CD8-positive, alpha-beta memory T cell (primary cell): ENCODE measurements around the gene UROD. TPM values are rescaled to one million over a fixed set of nuclear protein-coding genes. Genes with fewer than 3 reads are reported as not detected.
A peak's percentile ranks its signal among the peaks of the same experiment; 100 is the strongest.

ENCODE experiments used
- CTCF ChIA-PET: fragments of 350-600 bp; sonication (Branson Sonifier 250); formaldehyde crosslinking; loops from one replicate; lab custom pipeline; 2021; ENCODE audit warnings: antibody characterized with exemption; lab: Charles Lee
- POLR2A ChIA-PET: fragments of 350-600 bp; sonication (Branson Sonifier 250); formaldehyde crosslinking; loops from one replicate; lab custom pipeline; 2021; ENCODE audit warnings: antibody characterized with exemption; lab: Charles Lee
- DNase-seq, 5 donors: peaks; one replicate each; pipeline versions ENCODE4 v3.0.0 to v3.0.0-alpha.2; 2020 to 2022; ENCODE audit warnings: mixed read lengths in 1 of 5
- H3K27ac ChIP-seq: one replicate; pipeline ENCODE4 v1.7.0; 2013; ENCODE audit warnings: low read depth, mild to moderate bottlenecking, low read length, moderate library complexity
- H3K27me3 ChIP-seq: 2 replicates; pipeline ENCODE4 v1.7.0; 2013; ENCODE audit warnings: low read length, mild to moderate bottlenecking; ENCODE audit not compliant: insufficient read depth, poor library complexity, severe bottlenecking
- H3K36me3 ChIP-seq: 2 replicates; pipeline ENCODE4 v1.7.0; 2013; ENCODE audit warnings: mild to moderate bottlenecking, low read length, moderate library complexity; ENCODE audit not compliant: insufficient read depth
- H3K4me1 ChIP-seq: 2 replicates; pipeline ENCODE4 v1.7.0; 2013; ENCODE audit warnings: mild to moderate bottlenecking, low read length, moderate library complexity; ENCODE audit not compliant: insufficient read depth
- H3K4me3 ChIP-seq: 2 replicates; pipeline ENCODE4 v1.7.0; 2013; ENCODE audit warnings: mild to moderate bottlenecking, low read length
- H3K9me3 ChIP-seq: 2 replicates; pipeline ENCODE4 v1.7.0; 2013; ENCODE audit warnings: mild to moderate bottlenecking, low read length
- H3K27ac Mint-ChIP-seq, 8 donors: one replicate each; pipeline ENCODE4 v1.8.0; 2020 to 2021; ENCODE audit warnings: mixed read lengths in 8 of 8, mild to moderate bottlenecking in 6 of 8, inconsistent platforms in 3 of 8, moderate library complexity in 3 of 8
- H3K27me3 Mint-ChIP-seq, 2 donors: one replicate each; pipeline ENCODE4 v1.8.0; 2020 to 2021; ENCODE audit warnings: mixed read lengths in 2 of 2, mild to moderate bottlenecking in 1 of 2, moderate library complexity in 1 of 2
- H3K36me3 Mint-ChIP-seq, 3 donors: one replicate each; pipeline ENCODE4 v1.8.0; 2020 to 2021; ENCODE audit warnings: mixed read lengths in 3 of 3, inconsistent platforms in 1 of 3, mild to moderate bottlenecking in 1 of 3
- H3K4me1 Mint-ChIP-seq, 3 donors: one replicate each; pipeline ENCODE4 v1.8.0; 2020 to 2021; ENCODE audit warnings: mixed read lengths in 3 of 3, inconsistent platforms in 1 of 3, mild to moderate bottlenecking in 1 of 3
- H3K4me3 Mint-ChIP-seq, 7 donors: one replicate each; pipeline ENCODE4 v1.8.0; 2020 to 2021; ENCODE audit warnings: mixed read lengths in 7 of 7, mild to moderate bottlenecking in 6 of 7, moderate library complexity in 4 of 7, inconsistent platforms in 2 of 7
- H3K9me3 Mint-ChIP-seq, 5 donors: one replicate each; pipeline ENCODE4 v1.8.0; 2020 to 2022; ENCODE audit warnings: mixed read lengths in 5 of 5, mild to moderate bottlenecking in 3 of 5, moderate library complexity in 2 of 5, inconsistent platforms in 1 of 5
- polyA plus RNA-seq: library from polyadenylated mRNA; unstranded; fragments of 300-500 nt; fragmentation: Illumina TruSeq; gene quantifications from one replicate; pipeline ENCODE4 v1.2.3, GENCODE V29; 2021
- total RNA-seq, 2 experiments: library from RNA; stranded (reverse); gene quantifications; one replicate each; pipeline ENCODE4 v1.2.3, GENCODE V29; 2021

Gene UROD
- total and polyA plus RNA-seq, 3 experiments from 2014 or later: 62.9 to 92.4 (median 89.9) TPM

DNA sequence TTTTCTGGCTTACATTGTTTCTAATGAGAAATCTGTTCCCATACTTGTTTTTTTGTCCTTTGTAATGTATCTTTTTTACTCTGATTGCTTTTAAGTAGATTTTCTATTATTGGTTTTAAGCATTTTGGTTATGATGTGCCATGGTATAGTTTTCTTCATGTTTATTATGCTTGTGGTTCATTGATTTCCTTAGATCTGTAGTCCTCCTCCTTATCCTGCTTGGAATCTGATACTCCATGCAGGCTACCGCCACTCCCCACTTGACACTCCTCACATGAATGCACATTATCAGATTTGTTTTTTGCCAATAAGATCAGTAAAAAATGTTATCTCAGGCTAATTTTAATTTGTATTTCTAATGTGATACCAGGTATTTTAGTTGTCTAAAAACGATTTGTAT, 20.8 kb downstream of the UROD start:
- Mint-ChIP-seq H3K27me3 (no peaks in the 10 kb centered on the region), H3K4me3 (no peak overlapping the region), H3K9me3 (no peaks in the 10 kb centered on the region), H3K4me1 (peaks cover 2 to 4% (median 3%) of the 10 kb centered on the region in 3 donors), H3K36me3 (peaks cover 0 to 25% (median 1%) of the 10 kb centered on the region in 3 donors), H3K27ac (no peak overlapping the region)
- H3K27ac ChIP-seq: no peak overlapping the region
- H3K4me3 ChIP-seq: no peak overlapping the region
- no peaks in the 10 kb centered on the region for H3K36me3 ChIP-seq
- CTCF ChIA-PET: no interaction called here
- no peaks in the 10 kb centered on the region for H3K9me3 ChIP-seq
- POLR2A ChIA-PET: no interaction called here
- H3K27me3 ChIP-seq: no peaks in the 10 kb centered on the region
- DNase-seq: no peak
- H3K4me1 ChIP-seq: no peaks in the 10 kb centered on the region

GRCh38 chr1:45033356-45033755, 21.3 kb downstream of the UROD start:
- no peak overlapping the region for H3K4me3 Mint-ChIP-seq
- H3K27me3 Mint-ChIP-seq: no peaks in the 10 kb centered on the region
- CTCF ChIA-PET: no interaction called here
- peak overlapping the region in 1 of 8 donors; percentile 17 for H3K27ac Mint-ChIP-seq
- H3K9me3 ChIP-seq: no peaks in the 10 kb centered on the region
- H3K36me3 Mint-ChIP-seq: peaks cover 0 to 30% (median 3%) of the 10 kb centered on the region in 3 donors
- H3K27me3 ChIP-seq: no peaks in the 10 kb centered on the region
- no peak for DNase-seq
- peaks cover 2 to 4% (median 3%) of the 10 kb centered on the region in 3 donors for H3K4me1 Mint-ChIP-seq
- no peaks in the 10 kb centered on the region for H3K9me3 Mint-ChIP-seq
- H3K4me3 ChIP-seq: no peak overlapping the region
- H3K27ac ChIP-seq: no peak overlapping the region
- H3K36me3 ChIP-seq: no peaks in the 10 kb centered on the region
- H3K4me1 ChIP-seq: no peaks in the 10 kb centered on the region
- POLR2A ChIA-PET: no interaction called here

GRCh38 chr1:45035631-45036301, 23.7 kb downstream of the UROD start:
- no peaks in the 10 kb centered on the region for H3K27me3 ChIP-seq
- Mint-ChIP-seq H3K27ac (no peak overlapping the region), H3K4me3 (no peak overlapping the region), H3K4me1 (peaks cover 2 to 4% (median 3%) of the 10 kb centered on the region in 3 donors), H3K9me3 (no peaks in the 10 kb centered on the region), H3K36me3 (peaks cover 0 to 35% (median 3%) of the 10 kb centered on the region in 3 donors), H3K27me3 (no peaks in the 10 kb centered on the region)
- H3K27ac ChIP-seq: no peak overlapping the region
- ChIA-PET CTCF (no interaction called here), POLR2A (no interaction called here)
- no peak overlapping the region for H3K4me3 ChIP-seq
- DNase-seq: no peak
- H3K9me3 ChIP-seq: no peaks in the 10 kb centered on the region
- no peaks in the 10 kb centered on the region for H3K4me1 ChIP-seq
- no peaks in the 10 kb centered on the region for H3K36me3 ChIP-seq

- H3K27me3 Mint-ChIP-seq: no peaks in the 10 kb centered on the region
- H3K36me3 Mint-ChIP-seq: peaks cover 0 to 40% (median 5%) of the 10 kb centered on the region in 3 donors
- ChIA-PET CTCF (no interaction called here), POLR2A (no interaction called here)
- H3K4me3 Mint-ChIP-seq: no peak overlapping the region
- H3K27me3 ChIP-seq: no peaks in the 10 kb centered on the region
- H3K4me1 Mint-ChIP-seq: peaks cover 2 to 4% (median 3%) of the 10 kb centered on the region in 3 donors
- no peaks in the 10 kb centered on the region for H3K9me3 ChIP-seq
- no peaks in the 10 kb centered on the region for H3K4me1 ChIP-seq
- no peak overlapping the region for H3K4me3 ChIP-seq
- no peaks in the 10 kb centered on the region for H3K36me3 ChIP-seq
- H3K27ac Mint-ChIP-seq: no peak overlapping the region
- no peak overlapping the region for H3K27ac ChIP-seq
- DNase-seq: no peak
- no peaks in the 10 kb centered on the region for H3K9me3 Mint-ChIP-seq
Observed at GRCh38 chr1:45037456-45037855, 25.4 kb downstream of the UROD start.

DNA sequence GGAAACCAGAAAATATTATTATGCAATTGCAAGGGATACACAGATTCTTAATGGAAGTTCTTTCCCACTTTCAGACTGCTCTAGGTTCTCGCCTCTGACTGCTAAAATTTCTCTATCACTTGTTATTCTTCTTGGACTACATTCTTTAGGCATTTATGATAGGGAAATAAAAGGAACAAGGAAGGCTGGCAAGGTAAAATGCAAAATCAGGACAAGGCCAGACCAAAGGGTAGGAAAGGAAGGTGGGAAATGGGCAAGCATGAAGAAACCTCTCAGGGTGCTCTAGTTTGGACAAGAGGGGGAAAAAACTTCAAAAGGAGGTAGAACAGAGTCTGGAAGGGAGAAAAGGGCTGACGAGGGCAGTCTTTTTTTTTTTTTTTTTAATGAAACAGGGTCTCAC, 26.2 kb downstream of the UROD start:
- Histone ChIP-seq H3K36me3 (no peaks in the 10 kb centered on the region), H3K4me3 (no peak overlapping the region), H3K27me3 (no peaks in the 10 kb centered on the region), H3K9me3 (no peaks in the 10 kb centered on the region), H3K4me1 (no peaks in the 10 kb centered on the region), H3K27ac (no peak overlapping the region)
- no peak for DNase-seq
- Mint-ChIP-seq H3K4me3 (no peak overlapping the region), H3K36me3 (peaks cover 0 to 43% (median 5%) of the 10 kb centered on the region in 3 donors), H3K9me3 (no peaks in the 10 kb centered on the region), H3K27ac (peak overlapping the region in 1 of 8 donors; percentile 31), H3K4me1 (peaks cover 2 to 4% (median 3%) of the 10 kb centered on the region in 3 donors), H3K27me3 (no peaks in the 10 kb centered on the region)
- ChIA-PET CTCF (no interaction called here), POLR2A (no interaction called here)

GRCh38 chr1:45038661-45039364, 26.8 kb downstream of the UROD start:
- no peak overlapping the region for H3K27ac Mint-ChIP-seq
- Histone ChIP-seq H3K36me3 (no peaks in the 10 kb centered on the region), H3K27me3 (no peaks in the 10 kb centered on the region), H3K4me3 (no peak overlapping the region), H3K27ac (no peak overlapping the region), H3K9me3 (no peaks in the 10 kb centered on the region), H3K4me1 (no peaks in the 10 kb centered on the region)
- ChIA-PET POLR2A (no interaction called here), CTCF (no interaction called here)
- peaks cover 0 to 42% (median 8%) of the 10 kb centered on the region in 3 donors for H3K36me3 Mint-ChIP-seq
- no peaks in the 10 kb centered on the region for H3K9me3 Mint-ChIP-seq
- DNase-seq: no peak
- no peaks in the 10 kb centered on the region for H3K4me1 Mint-ChIP-seq
- no peaks in the 10 kb centered on the region for H3K27me3 Mint-ChIP-seq
- H3K4me3 Mint-ChIP-seq: no peak overlapping the region

GRCh38 chr1:45040297-45040696, 28.2 kb downstream of the UROD start:
- DNase-seq: no peak
- no peaks in the 10 kb centered on the region for H3K4me1 ChIP-seq
- no peaks in the 10 kb centered on the region for H3K9me3 Mint-ChIP-seq
- no peaks in the 10 kb centered on the region for H3K4me1 Mint-ChIP-seq
- ChIA-PET POLR2A (no interaction called here), CTCF (no interaction called here)
- no peaks in the 10 kb centered on the region for H3K27me3 ChIP-seq
- H3K4me3 Mint-ChIP-seq: no peak overlapping the region
- no peak overlapping the region for H3K27ac Mint-ChIP-seq
- no peaks in the 10 kb centered on the region for H3K36me3 ChIP-seq
- peaks cover 0 to 35% (median 8%) of the 10 kb centered on the region in 3 donors for H3K36me3 Mint-ChIP-seq
- H3K4me3 ChIP-seq: no peak overlapping the region
- no peak overlapping the region for H3K27ac ChIP-seq
- H3K9me3 ChIP-seq: no peaks in the 10 kb centered on the region
- H3K27me3 Mint-ChIP-seq: no peaks in the 10 kb centered on the region

- Mint-ChIP-seq H3K27ac (no peak overlapping the region), H3K36me3 (peaks cover 0 to 23% (median 8%) of the 10 kb centered on the region in 3 donors), H3K4me1 (no peaks in the 10 kb centered on the region), H3K9me3 (no peaks in the 10 kb centered on the region), H3K27me3 (no peaks in the 10 kb centered on the region), H3K4me3 (no peak overlapping the region)
- no peaks in the 10 kb centered on the region for H3K36me3 ChIP-seq
- H3K4me1 ChIP-seq: no peaks in the 10 kb centered on the region
- no peak for DNase-seq
- POLR2A ChIA-PET: no interaction called here
- H3K27me3 ChIP-seq: no peaks in the 10 kb centered on the region
- no peak overlapping the region for H3K27ac ChIP-seq
- H3K9me3 ChIP-seq: no peaks in the 10 kb centered on the region
- H3K4me3 ChIP-seq: no peak overlapping the region
- CTCF ChIA-PET: no interaction called here
Observed at GRCh38 chr1:45043094-45043493, 31.0 kb downstream of the UROD start.
